Stimulated activated CD4-positive, alpha-beta T cell treated with anti-CD3 and anti-CD28 coated beads, Interleukin-4, amount 100 ng/mL, for 48 hours (primary cell): ENCODE measurements around the gene PDLIM5.
"Not testable (repeated sequence)": the region's sequence is repeated elsewhere in the genome, so short reads cannot be mapped to it uniquely, and the experiment has no call there.

Source experiments
- DNase-seq, 2 donors: peaks; one replicate each; pipeline ENCODE4 v3.0.0-alpha.2; 2020; ENCODE audit warnings: low read depth in 2 of 2

PDLIM5 gene, protein sequence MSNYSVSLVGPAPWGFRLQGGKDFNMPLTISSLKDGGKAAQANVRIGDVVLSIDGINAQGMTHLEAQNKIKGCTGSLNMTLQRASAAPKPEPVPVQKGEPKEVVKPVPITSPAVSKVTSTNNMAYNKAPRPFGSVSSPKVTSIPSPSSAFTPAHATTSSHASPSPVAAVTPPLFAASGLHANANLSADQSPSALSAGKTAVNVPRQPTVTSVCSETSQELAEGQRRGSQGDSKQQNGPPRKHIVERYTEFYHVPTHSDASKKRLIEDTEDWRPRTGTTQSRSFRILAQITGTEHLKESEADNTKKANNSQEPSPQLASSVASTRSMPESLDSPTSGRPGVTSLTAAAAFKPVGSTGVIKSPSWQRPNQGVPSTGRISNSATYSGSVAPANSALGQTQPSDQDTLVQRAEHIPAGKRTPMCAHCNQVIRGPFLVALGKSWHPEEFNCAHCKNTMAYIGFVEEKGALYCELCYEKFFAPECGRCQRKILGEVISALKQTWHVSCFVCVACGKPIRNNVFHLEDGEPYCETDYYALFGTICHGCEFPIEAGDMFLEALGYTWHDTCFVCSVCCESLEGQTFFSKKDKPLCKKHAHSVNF

DNA sequence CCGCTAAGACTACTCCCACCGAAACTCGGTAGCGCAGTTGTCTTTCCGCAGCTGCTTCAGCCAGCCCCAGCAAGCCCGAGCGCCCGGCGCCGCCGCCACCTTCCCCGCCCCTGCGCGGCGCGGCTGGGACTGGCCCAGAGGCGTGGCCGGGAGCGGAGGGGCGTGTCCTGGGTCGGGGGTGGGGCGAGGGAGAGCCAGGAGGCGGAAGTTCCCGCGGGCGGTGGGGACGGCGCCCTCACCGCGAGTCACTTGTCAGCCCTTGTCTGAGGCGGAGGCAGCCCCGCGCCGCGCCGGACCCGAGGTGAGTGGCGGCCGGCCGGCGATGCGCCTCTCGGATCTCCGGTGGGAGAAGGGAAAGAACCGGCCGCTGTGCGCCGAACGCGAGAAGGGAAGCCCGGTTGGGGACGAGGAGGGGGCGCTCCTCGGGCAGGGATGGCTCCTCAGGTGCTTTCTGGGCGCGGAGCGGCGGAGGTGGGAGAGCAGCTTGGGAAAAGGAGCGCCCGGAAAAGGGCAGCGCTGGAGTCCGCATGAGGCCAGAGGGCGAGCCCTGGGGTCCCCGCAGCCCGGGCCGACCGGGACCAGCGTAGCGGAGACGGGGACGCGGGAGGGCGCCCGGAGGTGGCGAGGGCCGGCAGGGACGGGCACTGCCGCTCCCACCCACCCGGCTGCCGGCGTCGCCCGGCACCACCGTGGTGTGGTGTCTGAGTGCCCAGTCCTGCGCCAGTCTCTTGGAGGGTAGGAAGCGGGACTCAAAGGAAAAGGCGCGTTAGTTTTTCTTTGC is at the start of gene PDLIM5:
PDLIM5 (plus strand) TSS at position 248 of the 781 bp plus-strand sequence. CDS start 3,347 bp downstream, outside the sequence.
- peak; percentile 82 to 83 for DNase-seq

GRCh38 chr4:94402439-94402838 is 49.3 kb upstream of the PDLIM5 start:
- DNase-seq: not testable (repeated sequence)

DNA sequence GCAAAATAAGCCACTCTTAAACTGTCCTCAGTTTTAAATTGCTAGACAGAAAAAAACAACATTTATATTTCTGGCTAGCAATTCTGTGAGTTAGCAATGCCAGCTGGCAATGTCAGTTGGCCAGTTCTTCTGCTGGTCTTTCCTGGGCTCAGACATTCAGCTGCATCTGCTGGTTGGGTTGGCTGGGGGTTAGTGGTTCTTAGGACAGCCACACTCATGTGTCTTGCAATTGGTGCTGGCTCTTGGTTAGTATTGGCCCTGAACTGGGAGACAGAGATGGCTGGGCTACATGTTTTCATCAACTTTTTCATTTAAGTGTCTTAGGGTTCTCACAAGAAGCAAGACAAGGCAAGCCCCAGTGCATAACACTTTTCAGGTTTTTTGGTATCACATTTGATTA is 48.0 kb upstream of the PDLIM5 start:
- no peak for DNase-seq

DNA sequence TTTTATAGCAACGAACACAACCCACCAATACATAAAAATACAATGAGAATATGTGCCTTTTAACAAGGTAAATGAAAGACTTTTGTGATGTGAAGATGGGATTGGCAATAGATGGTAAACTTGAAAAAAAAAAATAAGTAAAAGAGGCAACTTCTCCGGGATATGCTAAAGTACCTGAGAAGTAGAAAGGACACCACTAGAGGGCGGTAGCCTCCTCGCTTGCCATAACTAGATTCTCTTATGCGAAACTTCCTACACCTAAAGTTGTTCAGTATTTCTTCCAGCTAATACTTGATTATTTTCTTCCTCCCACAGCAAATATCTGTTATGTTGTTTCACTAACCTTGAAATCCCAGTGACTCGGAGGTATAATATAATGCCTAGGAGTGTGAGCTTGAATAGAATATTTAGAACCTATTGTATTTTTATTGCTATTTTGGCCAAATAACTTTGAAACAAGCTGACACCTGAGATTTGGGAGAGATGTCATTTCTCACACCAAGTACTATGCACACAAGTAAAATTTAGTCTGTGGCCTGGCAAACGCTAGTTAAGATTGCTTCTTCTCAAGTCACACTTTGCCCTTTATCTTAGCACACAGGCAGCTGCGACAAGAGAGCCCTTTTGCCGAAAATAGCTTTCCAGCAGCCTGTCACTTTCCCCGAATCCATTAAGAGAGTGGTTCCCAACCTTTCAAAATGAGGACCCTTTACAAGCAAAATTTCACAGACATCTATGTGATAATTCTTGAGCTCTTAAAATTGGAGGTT is 44.9 kb upstream of the PDLIM5 start:
- DNase-seq: peak; percentile 18 to 33

DNA sequence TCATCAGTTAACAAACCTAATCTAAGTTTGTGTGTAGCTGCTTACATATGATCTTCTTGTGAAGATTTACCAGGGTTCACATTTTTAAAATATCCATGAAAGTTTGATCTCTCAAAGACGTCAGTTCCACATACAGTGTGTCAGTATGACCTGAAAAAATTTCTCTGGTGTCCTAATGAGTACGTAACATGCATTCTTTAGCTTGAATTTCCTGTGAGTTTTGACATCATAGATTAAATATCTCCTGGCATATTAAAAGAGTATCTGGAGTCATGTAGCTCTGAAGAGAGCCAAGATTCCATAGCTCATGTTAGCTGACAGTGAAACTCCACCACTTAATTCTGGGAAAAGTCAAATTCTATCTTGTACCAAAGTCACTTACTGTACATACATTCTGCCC is 43.9 kb upstream of the PDLIM5 start:
- no peak for DNase-seq

DNA sequence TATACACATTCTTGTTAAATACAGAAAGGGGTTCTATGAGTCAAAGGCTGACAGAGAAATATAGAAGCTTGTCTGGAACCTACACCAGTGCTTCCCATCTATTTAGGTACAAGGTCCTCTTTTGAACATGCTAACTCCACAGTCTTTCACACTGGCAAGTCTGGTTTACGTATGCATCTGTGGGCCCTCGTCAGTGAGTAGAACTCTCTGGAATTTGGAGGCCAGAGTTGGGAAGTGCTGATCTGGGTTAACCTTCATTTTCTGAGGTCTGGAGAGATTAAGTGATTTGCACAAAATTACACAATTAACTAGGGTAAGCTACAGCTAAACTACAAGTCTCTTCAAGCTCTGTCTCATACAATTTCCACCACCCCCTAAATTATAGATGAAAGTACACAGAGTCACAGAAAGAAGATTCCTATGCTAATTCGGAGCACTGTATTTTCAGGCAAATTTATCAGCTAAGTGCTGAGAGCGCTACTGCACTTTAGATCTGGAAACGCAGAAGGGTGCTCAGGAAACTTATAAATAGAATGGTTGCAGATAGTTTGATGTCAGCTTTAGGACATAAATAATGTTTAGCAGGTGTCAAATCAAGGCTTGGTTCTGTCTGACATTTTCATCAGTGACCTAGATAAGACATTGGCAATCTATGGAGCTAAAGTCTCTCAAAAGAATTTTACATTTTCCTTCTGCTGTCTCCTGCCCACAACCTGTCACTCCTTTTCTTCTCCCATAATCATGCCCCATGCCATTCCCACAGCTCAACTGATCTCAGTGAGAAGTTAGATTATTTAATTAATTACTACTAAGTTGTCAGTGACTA is 43.0 kb upstream of the PDLIM5 start:
- DNase-seq: no peak

DNA sequence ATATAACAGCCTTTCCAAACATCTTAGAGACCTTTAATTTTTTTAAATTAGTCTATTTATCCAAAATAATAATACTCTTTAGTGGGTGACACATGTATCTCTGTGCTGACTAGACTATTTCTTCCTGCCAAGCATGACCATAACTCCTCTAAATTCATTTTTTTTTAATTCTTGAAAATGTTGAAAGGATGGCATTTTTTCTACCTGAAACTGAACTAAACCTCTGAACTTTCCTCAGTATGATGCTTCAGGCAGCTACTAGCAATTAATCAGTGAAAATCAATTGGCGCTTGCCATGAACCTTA is 42.4 kb upstream of the PDLIM5 start:
- DNase-seq: no peak

- no peak for DNase-seq
These were observed 41.8 kb upstream of the PDLIM5 start for GRCh38 chr4:94409962-94410361.

DNA sequence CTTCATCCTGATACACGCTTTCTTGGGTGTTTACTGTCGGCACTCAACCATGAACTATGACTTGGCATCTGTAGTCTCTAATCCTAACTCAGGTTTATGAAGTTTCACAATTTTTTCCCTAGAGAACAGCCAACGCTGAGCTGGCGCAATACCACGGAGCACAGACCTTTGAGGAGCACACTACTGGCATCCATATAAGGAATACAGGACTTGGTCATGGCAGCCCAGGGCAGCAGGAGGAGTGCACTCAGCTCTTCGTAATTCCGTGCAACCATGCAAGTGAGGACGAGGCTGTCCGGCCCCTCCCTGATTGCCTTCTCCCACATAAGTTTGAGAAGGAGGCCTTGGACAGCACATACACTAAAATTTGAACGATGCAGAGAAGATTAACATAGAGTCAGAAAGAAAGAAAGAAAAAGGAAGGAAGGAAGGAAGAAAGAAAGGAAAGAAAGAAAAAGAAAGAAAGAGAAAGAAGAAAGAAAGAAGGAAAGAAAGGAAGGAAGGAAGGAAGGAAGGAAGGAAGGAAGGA is 41.0 kb upstream of the PDLIM5 start:
- DNase-seq: no peak

GRCh38 chr4:94411296-94411695 is 40.4 kb upstream of the PDLIM5 start:
- no peak for DNase-seq

DNA sequence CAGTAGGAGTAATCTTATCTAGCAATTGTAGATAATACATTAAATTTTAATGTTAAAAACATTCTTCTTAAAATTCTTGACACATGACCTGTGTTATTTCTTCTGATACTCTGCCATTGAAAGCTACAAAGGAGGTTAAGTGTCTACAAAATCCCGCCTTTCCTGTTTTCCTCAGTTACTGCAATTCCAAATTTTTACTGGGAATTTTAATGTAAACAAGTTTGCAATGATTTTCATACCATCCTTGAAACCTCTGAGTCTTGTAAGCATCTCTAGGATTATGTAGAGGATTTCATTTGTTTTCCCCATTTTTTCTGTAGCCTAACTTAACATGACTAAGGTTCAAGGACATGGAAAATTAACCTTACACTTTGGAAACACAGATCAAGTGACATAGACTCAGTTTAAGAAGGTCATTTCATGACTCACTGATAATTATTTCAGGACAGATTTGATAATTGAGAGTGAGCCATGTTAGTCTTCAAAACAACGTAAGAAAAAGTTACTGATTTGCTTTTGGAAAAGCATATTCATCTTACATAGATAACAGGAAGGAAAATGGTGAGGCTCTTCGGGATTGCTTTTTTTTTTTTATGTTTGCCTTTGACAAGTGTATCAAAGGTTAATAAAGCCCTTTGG is 39.6 kb upstream of the PDLIM5 start:
- no peak for DNase-seq

GRCh38 chr4:94412658-94413038 is 39.1 kb upstream of the PDLIM5 start:
- no peak for DNase-seq

DNA sequence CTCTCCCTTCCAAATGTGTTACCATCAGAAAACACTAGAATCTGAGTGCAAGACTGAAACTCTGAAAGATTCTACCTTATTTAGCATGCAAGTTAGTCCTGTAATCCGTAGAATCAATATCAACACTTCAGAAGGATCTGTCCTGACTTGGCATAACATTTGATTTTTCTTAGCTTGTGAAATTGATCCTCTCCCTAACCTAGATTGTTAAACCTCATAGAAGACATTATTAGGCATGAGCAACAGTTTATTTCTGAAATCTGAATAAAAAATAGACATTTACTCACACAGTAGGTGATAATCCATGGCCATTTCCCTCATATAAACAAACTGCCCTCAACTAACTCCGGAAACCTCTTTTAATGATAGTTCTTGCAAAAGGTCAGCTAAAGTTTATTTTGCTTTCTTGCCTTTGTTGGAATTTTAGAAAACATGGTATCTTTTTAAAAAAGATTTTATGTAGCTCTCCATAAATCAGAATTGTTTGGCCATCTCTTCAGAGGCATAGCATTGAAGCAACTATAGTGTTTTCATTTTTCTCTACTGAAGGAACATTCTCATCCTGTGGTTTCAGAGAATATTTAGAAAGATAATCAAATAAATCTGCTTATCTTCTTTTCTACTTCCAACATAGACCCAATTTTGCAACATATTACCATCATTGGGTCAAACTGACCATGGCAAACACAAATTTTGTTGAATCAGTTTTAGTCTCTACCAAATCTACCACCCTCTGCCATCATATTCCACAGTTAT is 38.5 kb upstream of the PDLIM5 start:
- DNase-seq: no peak

DNA sequence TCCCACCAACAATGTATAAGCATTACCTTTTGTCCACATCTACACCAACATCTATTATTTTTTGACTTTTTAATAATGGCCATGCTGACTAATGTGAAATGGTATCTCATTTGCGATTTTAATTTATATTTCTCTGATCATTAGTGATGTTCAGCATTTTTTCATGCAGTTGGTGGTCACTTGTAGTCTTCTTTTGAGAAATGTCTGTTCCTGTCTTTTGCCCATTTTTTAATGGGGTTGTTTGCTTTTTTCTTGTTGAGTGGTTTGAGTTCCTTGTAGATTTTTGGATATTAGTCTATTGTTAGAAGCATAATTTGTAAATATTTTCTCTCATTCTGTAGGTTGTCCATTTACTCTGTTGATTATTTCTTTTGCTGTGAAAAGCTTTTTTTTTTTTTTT is 36.8 kb upstream of the PDLIM5 start:
- DNase-seq: no peak

GRCh38 chr4:94415448-94415847 is 36.3 kb upstream of the PDLIM5 start:
- no peak for DNase-seq

- DNase-seq: no peak
These were observed 35.4 kb upstream of the PDLIM5 start for GRCh38 chr4:94416335-94416734.

DNA sequence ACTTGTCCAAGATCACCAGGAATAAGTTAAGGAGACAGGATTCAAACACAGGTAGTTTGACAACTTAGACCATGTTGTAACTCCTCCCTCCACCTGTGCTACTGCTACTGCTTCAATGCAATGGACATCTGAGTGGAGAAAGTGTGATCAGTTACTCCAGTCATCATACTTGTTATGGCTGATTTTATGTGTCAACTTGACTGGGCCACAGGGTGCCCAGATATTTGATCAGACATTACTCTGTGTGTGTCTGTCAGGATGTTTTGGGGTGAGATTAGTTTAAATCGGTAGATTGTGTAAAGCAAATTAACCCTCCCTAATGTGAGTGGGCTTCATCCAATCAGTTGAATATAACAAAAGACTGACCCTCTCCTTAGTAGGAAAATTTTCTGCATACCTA is 34.8 kb upstream of the PDLIM5 start:
- DNase-seq: no peak

DNA sequence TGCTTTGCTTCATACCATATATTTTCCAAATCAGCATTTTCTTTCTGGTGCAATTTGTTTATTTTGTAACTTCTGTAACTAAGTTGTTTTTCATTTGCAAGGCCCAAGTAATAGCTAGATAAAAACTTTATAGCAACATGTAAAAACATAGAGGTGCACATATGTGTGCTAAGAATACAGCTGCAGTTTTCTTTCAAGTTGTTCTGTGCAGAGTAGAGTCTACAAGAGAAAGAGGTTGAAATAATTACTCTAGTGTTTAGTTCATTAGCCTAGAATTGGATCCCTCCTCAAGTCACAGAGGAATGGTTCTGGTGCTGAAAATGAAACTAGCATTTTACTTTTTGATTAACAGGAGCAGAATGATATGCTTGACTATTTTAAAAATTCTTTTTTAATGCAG is 32.2 kb upstream of the PDLIM5 start:
- no peak for DNase-seq

- DNase-seq: no peak
These were observed 31.8 kb upstream of the PDLIM5 start for GRCh38 chr4:94419956-94420355.

- DNase-seq: no peak
These were observed 31.4 kb upstream of the PDLIM5 start for GRCh38 chr4:94420356-94420755.
